NCI-H226 (cell line): Measurements from ENCODE around the gene PTPN18.

ENCODE experiments used
- DNase-seq: peaks from one replicate; pipeline ENCODE4 v3.0.0-alpha.2; 2015

PTPN18 gene

GRCh38 chr2:130365963-130366362 lies 10.1 kb downstream of the PTPN18 start:
- no peak for DNase-seq

GRCh38 chr2:130366720-130367119 lies 10.9 kb downstream of the PTPN18 start:
- no peak for DNase-seq

GRCh38 chr2:130368786-130369185 lies 12.9 kb downstream of the PTPN18 start:
- DNase-seq: no peak

GRCh38 chr2:130369311-130369964 lies 13.6 kb downstream of the PTPN18 start:
- DNase-seq: no peak

GRCh38 chr2:130369965-130370341 lies 14.1 kb downstream of the PTPN18 start:
- DNase-seq: no peak

- no peak for DNase-seq
Observed at GRCh38 chr2:130370490-130370889, 14.6 kb downstream of the PTPN18 start.

GRCh38 chr2:130371723-130372054 lies 15.8 kb downstream of the PTPN18 start:
- DNase-seq: no peak

- DNase-seq: no peak
Observed at GRCh38 chr2:130372055-130372832, 16.4 kb downstream of the PTPN18 start.

GRCh38 chr2:130372833-130373807 lies 17.3 kb downstream of the PTPN18 start:
- no peak for DNase-seq

GRCh38 chr2:130373808-130374365 lies 18.0 kb downstream of the PTPN18 start:
- no peak for DNase-seq

- peak; percentile 71 for DNase-seq
Observed at GRCh38 chr2:130374587-130375290, 18.9 kb downstream of the PTPN18 start.

GRCh38 chr2:130375291-130376266 lies 19.7 kb downstream of the PTPN18 start:
- no peak for DNase-seq

- no peak for DNase-seq
Observed at GRCh38 chr2:130376433-130377293, 20.8 kb downstream of the PTPN18 start.

- DNase-seq: no peak
Observed at GRCh38 chr2:130377491-130377890, 21.6 kb downstream of the PTPN18 start.

- no peak for DNase-seq
Observed at GRCh38 chr2:130378206-130378897, 22.5 kb downstream of the PTPN18 start.

- no peak for DNase-seq
Observed at GRCh38 chr2:130378898-130379214, 23.0 kb downstream of the PTPN18 start.

- DNase-seq: peak; percentile 53
Observed at GRCh38 chr2:130380096-130380934, 24.5 kb downstream of the PTPN18 start.

- DNase-seq: no peak
Observed at GRCh38 chr2:130381145-130381544, 25.3 kb downstream of the PTPN18 start.

GRCh38 chr2:130381619-130382018 lies 25.8 kb downstream of the PTPN18 start:
- DNase-seq: no peak
